Measurements from ENCODE around the gene DNMT3A.
A peak's percentile ranks its signal among the peaks of the same experiment; 100 is the strongest.

Gene DNMT3A

GRCh38 chr2:25303633-25304236 lies 38.0 kb downstream of the DNMT3A start:
- DNase-seq: no peak

- no peak for DNase-seq
These were observed 38.9 kb downstream of the DNMT3A start for GRCh38 chr2:25302758-25303375.

- no peak for DNase-seq
These were observed 40.0 kb downstream of the DNMT3A start for GRCh38 chr2:25301453-25302352.

GRCh38 chr2:25300001-25300400 lies 41.7 kb downstream of the DNMT3A start:
- no peak for DNase-seq

- no peak for DNase-seq
These were observed 42.8 kb downstream of the DNMT3A start for GRCh38 chr2:25298776-25299431.

GRCh38 chr2:25297738-25298137 lies 44.0 kb downstream of the DNMT3A start:
- peak in 1 of 6 experiments; percentile 26 for DNase-seq

GRCh38 chr2:25295621-25296020 lies 46.1 kb downstream of the DNMT3A start:
- no peak for DNase-seq

- peak; percentile 50 to 79 (median 68) for DNase-seq
These were observed 46.9 kb downstream of the DNMT3A start for GRCh38 chr2:25294573-25295462.

- DNase-seq: peak in 5 of 6 experiments; percentile 4 to 23 (median 16)
These were observed 47.7 kb downstream of the DNMT3A start for GRCh38 chr2:25293958-25294562.

- no peak for DNase-seq
These were observed 48.6 kb downstream of the DNMT3A start for GRCh38 chr2:25293145-25293544.

- no peak for DNase-seq
These were observed 49.3 kb downstream of the DNMT3A start for GRCh38 chr2:25292408-25292807.

GRCh38 chr2:25290811-25291495 lies 50.8 kb downstream of the DNMT3A start:
- DNase-seq: no peak

- DNase-seq: no peak
These were observed 54.8 kb downstream of the DNMT3A start for GRCh38 chr2:25286723-25287483.

GRCh38 chr2:25286025-25286400 lies 55.7 kb downstream of the DNMT3A start:
- DNase-seq: peak; percentile 43 to 80 (median 68)

GRCh38 chr2:25285265-25286024 lies 56.3 kb downstream of the DNMT3A start:
- no peak for DNase-seq

GRCh38 chr2:25284756-25285155 lies 57.0 kb downstream of the DNMT3A start:
- DNase-seq: no peak

- DNase-seq: no peak
These were observed 57.8 kb downstream of the DNMT3A start for GRCh38 chr2:25283921-25284320.

GRCh38 chr2:25281941-25282340 lies 59.8 kb downstream of the DNMT3A start:
- no peak for DNase-seq

- no peak for DNase-seq
These were observed 60.2 kb downstream of the DNMT3A start for GRCh38 chr2:25281522-25281921.
